GM21619 (cell line): ENCODE data around the gene FUZ.

Experiments
- ATAC-seq: cut with Tn5 transposase; IDR thresholded peaks from one replicate; pipeline ENCODE4 v1.9.1; 2021; ENCODE audit not compliant: unreplicated experiment

Gene FUZ

DNA sequence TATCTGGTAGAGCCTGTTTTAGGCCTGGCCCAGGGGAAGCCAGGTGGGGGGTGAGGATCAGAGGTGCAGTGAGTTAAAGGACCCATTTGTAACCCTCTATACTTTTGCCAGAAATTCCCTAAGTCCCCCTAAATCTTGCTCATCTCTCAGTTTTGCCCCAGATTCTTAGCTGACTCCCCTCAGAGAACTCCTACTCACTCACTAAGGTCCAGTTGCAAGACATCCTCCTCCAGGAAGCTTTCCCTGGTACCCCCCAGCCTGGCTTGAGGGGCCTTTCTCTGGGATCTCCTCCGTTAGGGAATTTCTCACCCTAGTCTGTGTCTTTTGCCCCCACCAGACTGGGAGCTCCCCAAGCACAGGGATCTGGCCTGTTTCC lies 51.9 kb downstream of the FUZ start:
- no peak for ATAC-seq

DNA sequence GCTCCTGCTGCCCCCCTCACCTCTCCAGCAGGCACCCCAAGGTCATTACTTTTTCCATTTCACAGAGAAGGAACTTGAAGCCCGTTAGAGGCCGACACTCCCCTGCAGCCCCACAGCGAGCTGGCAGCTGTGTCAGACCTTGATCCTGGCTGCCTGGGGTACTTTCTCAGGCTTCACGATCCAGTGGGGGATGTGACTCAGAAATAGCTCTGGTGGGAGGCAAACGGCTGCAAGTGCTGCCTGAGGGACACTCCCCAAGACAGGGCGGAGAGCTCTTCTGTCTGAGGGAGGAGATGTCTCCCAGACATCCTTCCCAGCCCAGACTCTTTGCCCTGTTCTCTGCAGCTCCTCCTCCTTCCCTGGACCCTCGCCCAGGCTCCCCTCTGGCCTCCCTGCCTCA lies 54.8 kb downstream of the FUZ start:
- ATAC-seq = no peak
